ENCODE results near the gene TRERF1. TPM values are rescaled to one million over a fixed set of nuclear protein-coding genes. Genes with fewer than 3 reads are reported as not detected.
"Not testable (repeated sequence)": the region's sequence is repeated elsewhere in the genome, so short reads cannot be mapped to it uniquely, and the experiment has no call there.

The TRERF1 gene
- total RNA-seq, 1 donor from 2014 or later = 12.4 TPM

DNA sequence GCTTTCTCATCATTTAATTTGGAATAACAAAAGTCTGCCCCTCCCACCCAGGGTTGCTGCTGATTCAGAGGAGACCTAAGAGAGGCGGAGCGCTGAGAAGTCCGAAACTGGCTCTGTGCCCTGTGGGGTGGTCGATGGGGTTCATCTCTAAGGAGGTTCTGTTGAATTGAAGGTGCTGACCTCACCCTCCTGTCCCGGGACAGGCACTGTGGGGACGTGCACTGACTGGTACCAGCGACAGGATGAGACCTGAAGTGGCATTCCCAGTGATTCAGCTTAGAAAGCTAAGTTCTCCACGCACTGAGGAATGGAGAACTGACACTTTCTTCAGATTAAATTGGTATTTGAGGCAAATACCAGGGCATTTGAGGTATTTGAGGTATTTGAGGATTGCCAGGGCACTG is 258.2 kb downstream of the TRERF1 start:
- H3K4me1 Mint-ChIP-seq = no peaks in the 10 kb centered on the region
- TF ChIP-seq, protein P1, sequence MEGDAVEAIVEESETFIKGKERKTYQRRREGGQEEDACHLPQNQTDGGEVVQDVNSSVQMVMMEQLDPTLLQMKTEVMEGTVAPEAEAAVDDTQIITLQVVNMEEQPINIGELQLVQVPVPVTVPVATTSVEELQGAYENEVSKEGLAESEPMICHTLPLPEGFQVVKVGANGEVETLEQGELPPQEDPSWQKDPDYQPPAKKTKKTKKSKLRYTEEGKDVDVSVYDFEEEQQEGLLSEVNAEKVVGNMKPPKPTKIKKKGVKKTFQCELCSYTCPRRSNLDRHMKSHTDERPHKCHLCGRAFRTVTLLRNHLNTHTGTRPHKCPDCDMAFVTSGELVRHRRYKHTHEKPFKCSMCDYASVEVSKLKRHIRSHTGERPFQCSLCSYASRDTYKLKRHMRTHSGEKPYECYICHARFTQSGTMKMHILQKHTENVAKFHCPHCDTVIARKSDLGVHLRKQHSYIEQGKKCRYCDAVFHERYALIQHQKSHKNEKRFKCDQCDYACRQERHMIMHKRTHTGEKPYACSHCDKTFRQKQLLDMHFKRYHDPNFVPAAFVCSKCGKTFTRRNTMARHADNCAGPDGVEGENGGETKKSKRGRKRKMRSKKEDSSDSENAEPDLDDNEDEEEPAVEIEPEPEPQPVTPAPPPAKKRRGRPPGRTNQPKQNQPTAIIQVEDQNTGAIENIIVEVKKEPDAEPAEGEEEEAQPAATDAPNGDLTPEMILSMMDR (conservative IDR thresholded peaks at IDR 0.05) = no peak
- no peaks in the 10 kb centered on the region for H3K27me3 Mint-ChIP-seq (ENCODE audit: low read depth)
- H3K36me3 Mint-ChIP-seq (ENCODE audit: low read depth) = no peaks in the 10 kb centered on the region
- no peaks in the 10 kb centered on the region for H3K9me3 Mint-ChIP-seq
- no peak overlapping the region for H3K27ac Mint-ChIP-seq (ENCODE audit: unreplicated experiment)
- no peak for DNase-seq (ENCODE audit: low read depth, low spot score)
- no peak overlapping the region for H3K4me3 Mint-ChIP-seq

DNA sequence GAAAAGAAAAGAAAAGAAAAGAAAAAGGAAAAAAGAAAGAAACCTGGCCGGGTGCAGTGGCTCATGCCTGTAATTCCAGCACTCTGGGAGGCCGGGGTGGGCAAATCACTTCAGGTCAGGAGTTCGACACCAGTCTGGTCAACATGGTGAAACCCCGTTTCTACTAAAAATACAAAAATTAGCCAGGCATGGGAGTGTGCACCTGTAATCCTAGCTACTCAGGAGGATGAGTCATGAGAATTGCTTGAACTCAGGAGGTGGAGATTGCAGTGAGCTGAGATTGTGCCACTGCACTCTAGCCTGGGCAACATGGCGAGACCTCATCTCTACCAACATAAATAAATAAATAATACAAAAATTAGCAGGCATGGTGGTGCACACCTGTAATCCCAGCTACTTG is 259.3 kb downstream of the TRERF1 start:
- H3K4me3 Mint-ChIP-seq; H3K27me3 Mint-ChIP-seq (ENCODE audit: low read depth): not testable (repeated sequence)

DNA sequence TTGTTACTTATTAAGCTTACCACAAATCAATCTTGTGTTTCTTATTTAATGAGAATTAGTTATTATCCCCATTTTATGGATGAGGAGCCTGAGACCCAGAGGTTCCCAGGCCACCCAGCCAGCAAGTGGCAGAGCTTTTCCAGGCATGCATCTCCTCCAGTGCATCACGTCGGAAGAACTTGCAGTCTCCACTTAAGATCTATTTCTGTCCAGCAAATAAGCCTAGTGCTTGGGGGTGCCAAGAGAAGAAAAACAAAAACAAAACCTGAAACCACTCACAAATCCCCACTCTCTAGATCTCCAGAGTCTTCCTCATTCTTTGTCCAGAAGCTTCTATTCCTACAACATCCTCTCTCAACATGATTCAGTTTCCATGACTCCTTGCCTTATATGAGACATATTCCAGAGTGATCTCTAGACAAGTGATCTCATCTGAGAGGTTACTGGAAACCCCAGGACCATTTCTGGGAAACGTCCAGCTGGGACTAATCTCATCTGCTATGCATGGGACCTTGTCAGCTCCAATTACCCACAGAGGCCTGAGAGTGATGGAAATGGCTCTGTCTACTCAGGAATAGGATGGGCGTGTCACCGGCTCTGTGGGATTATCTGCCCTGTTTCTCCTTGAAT is 261.1 kb downstream of the TRERF1 start:
- Mint-ChIP-seq H3K4me3 (no peak overlapping the region), H3K36me3 (ENCODE audit: low read depth) (no peaks in the 10 kb centered on the region), H3K27ac (ENCODE audit: unreplicated experiment) (no peak overlapping the region), H3K4me1 (no peaks in the 10 kb centered on the region), H3K27me3 (ENCODE audit: low read depth) (no peaks in the 10 kb centered on the region), H3K9me3 (no peaks in the 10 kb centered on the region)
- TF ChIP-seq, protein P1 (conservative IDR thresholded peaks at IDR 0.05) = no peak
- DNase-seq (ENCODE audit: low read depth, low spot score) = no peak

More for the DNA sequence above, 259.3 kb downstream of the TRERF1 start:
- H3K36me3 Mint-ChIP-seq (ENCODE audit: low read depth); H3K27ac Mint-ChIP-seq (ENCODE audit: unreplicated experiment); H3K4me1 Mint-ChIP-seq; DNase-seq (ENCODE audit: low read depth, low spot score); H3K9me3 Mint-ChIP-seq: not testable (repeated sequence)

DNA sequence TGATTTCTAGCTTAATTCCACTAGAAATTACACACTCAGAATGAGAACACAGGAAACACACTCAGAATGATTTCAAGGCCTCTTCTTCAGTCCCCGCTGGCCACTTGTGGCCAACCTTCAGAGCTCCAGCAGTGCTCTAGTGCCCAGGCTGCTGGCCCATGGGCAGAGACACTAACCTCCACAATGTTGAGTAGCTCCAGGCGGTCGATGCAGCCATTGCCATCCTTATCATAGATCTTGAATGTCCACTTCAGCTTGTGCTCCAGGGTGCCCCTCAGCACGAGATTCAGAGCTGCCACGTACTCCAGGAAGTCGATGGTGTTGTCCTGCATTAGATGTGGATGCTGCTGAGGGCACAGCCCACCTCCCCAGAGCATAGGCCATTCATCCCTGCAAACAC is 263.3 kb downstream of the TRERF1 start:
- H3K27ac Mint-ChIP-seq (ENCODE audit: unreplicated experiment) = no peak overlapping the region
- no peak overlapping the region for H3K4me3 Mint-ChIP-seq
- TF ChIP-seq, protein P1 (conservative IDR thresholded peaks at IDR 0.05) = no peak
- no peaks in the 10 kb centered on the region for H3K27me3 Mint-ChIP-seq (ENCODE audit: low read depth)
- no peaks in the 10 kb centered on the region for H3K4me1 Mint-ChIP-seq
- H3K36me3 Mint-ChIP-seq (ENCODE audit: low read depth) = no peaks in the 10 kb centered on the region
- H3K9me3 Mint-ChIP-seq = no peaks in the 10 kb centered on the region
- no peak for DNase-seq (ENCODE audit: low read depth, low spot score)

DNA sequence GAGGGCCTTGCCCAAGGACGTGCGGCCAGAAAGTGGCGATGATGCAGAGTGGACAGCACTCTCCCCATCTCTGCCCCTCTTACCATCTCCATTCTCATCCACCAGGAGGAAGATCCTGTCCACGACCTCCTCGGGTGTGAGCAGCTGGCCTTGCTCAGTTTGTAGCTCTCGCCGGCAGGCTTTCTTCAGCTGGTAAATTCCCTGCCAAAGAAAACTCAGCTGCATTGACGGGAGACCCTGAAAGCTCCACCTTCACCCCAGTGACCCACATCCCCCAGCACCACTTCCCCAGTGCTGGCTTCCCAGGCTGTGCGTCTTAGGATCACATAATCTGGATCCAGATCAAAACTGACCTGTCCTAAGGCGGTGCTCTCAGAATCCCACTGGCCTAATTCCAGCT is 266.1 kb downstream of the TRERF1 start:
- no peak overlapping the region for H3K27ac Mint-ChIP-seq (ENCODE audit: unreplicated experiment)
- no peaks in the 10 kb centered on the region for H3K27me3 Mint-ChIP-seq (ENCODE audit: low read depth)
- H3K4me1 Mint-ChIP-seq = no peaks in the 10 kb centered on the region
- TF ChIP-seq, protein P1 (conservative IDR thresholded peaks at IDR 0.05) = no peak
- no peak for DNase-seq (ENCODE audit: low read depth, low spot score)
- H3K9me3 Mint-ChIP-seq = no peaks in the 10 kb centered on the region
- H3K36me3 Mint-ChIP-seq (ENCODE audit: low read depth) = no peaks in the 10 kb centered on the region
- H3K4me3 Mint-ChIP-seq = no peak overlapping the region

DNA sequence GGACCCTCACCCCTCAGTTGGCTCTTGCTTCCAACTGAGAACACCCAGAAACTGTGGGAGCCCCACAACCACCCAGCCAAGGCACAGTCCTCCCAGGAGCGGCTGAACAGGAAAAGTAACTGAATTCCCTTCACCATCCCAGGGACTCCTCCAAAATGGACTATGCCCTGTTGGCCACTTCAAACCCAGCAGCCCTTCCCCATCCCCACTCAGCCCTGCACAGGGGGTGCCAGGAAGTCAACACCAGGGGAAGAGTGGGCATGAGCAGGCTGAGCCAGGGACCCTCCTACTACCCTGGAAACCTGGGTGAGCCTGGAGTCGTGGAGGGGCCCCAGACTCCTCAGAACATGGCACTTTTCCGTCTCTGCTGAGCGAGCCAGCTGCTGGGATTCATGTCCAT is 267.3 kb downstream of the TRERF1 start:
- H3K36me3 Mint-ChIP-seq (ENCODE audit: low read depth) = no peaks in the 10 kb centered on the region
- H3K9me3 Mint-ChIP-seq = no peaks in the 10 kb centered on the region
- no peak overlapping the region for H3K27ac Mint-ChIP-seq (ENCODE audit: unreplicated experiment)
- DNase-seq (ENCODE audit: low read depth, low spot score) = no peak
- TF ChIP-seq, protein P1 (conservative IDR thresholded peaks at IDR 0.05) = no peak
- peaks cover 7% of the 10 kb centered on the region for H3K4me1 Mint-ChIP-seq
- H3K4me3 Mint-ChIP-seq = no peak overlapping the region
- no peaks in the 10 kb centered on the region for H3K27me3 Mint-ChIP-seq (ENCODE audit: low read depth)
